Panc1 (cell line): ENCODE data around the gene CCDC70. TPM values are rescaled to one million over a fixed set of nuclear protein-coding genes. Genes with fewer than 3 reads are reported as not detected.

Source experiments
- ATAC-seq: fragments of 200-7000 bp; cut with Tn5 transposase; 2 replicates; pipeline ENCODE4 v1.9.1; 2020; ENCODE audit warnings: mild to moderate bottlenecking, moderate library complexity
- BruUV-seq: library from RNA; stranded (reverse); fragments of 400-500 nt; replicated peaks from 2 replicates; lab custom pipeline; 2021; lab: Mats Ljungman, UMichigan
- CTCF ChIA-PET: fragments of 300-600 bp; sonication (Branson Sonifier 250); formaldehyde crosslinking; loops from one replicate; lab custom pipeline; 2022; ENCODE audit warnings: antibody characterized with exemption; lab: Charles Lee
- POLR2A ChIA-PET: fragments of 300-600 bp; sonication (Branson Sonifier 250); formaldehyde crosslinking; loops from one replicate; lab custom pipeline; 2022; ENCODE audit warnings: antibody characterized with exemption; lab: Charles Lee
- DNase-seq: peaks from one replicate; pipeline ENCODE4 v3.0.0-alpha.2; 2010; ENCODE audit warnings: low read depth, low spot score
- H3K27ac ChIP-seq: 2 replicates; pipeline ENCODE4 v1.5.1; 2011; ENCODE audit warnings: mild to moderate bottlenecking, low read length, inconsistent platforms
- H3K27me3 ChIP-seq: fragments of 200-500 bp; sonication (Bioruptor generic); 2 replicates; pipeline ENCODE4 v1.6.0; 2014; ENCODE audit warnings: low read length, inconsistent platforms; ENCODE audit not compliant: control insufficient read depth, insufficient read depth
- H3K36me3 ChIP-seq: fragments of 200-500 bp; sonication (Bioruptor generic); 2 replicates; pipeline ENCODE4 v1.5.1; 2014; ENCODE audit warnings: inconsistent platforms, mild to moderate bottlenecking, low read length, moderate library complexity; ENCODE audit not compliant: control insufficient read depth, insufficient read depth
- H3K4me1 ChIP-seq: 2 replicates; pipeline ENCODE4 v1.5.1; 2011; ENCODE audit warnings: inconsistent platforms, mild to moderate bottlenecking, low read length, moderate library complexity; ENCODE audit not compliant: control insufficient read depth, insufficient read depth
- H3K4me3 ChIP-seq, 2 experiments: 2 replicates each; pipeline ENCODE4 v1.5.1; 2011 to 2012; ENCODE audit warnings: low read depth in 2 of 2, low read length in 2 of 2, mild to moderate bottlenecking in 2 of 2, inconsistent platforms in 1 of 2, moderate library complexity in 1 of 2
- H3K9me3 ChIP-seq: fragments of 200-500 bp; sonication (Bioruptor generic); 2 replicates; pipeline ENCODE4 v1.5.1; 2014; ENCODE audit warnings: low read depth, mild to moderate bottlenecking, inconsistent platforms, low read length, moderate library complexity; ENCODE audit not compliant: control insufficient read depth, insufficient read depth
- POLR2AphosphoS5 ChIP-seq: IDR thresholded peaks from 2 replicates; pipeline ENCODE4 v1.6.1; 2012; ENCODE audit warnings: mild to moderate bottlenecking, low read depth, low read length, moderate library complexity
- SIN3A ChIP-seq: IDR thresholded peaks from 2 replicates; pipeline ENCODE4 v1.6.1; 2012; ENCODE audit warnings: low read depth, mild to moderate bottlenecking, low read length, moderate library complexity, borderline replicate concordance; ENCODE audit not compliant: insufficient read depth
- TCF7L2 ChIP-seq: IDR thresholded peaks from 2 replicates; pipeline ENCODE4 v1.6.1; 2011; ENCODE audit warnings: mild to moderate bottlenecking, low read depth, low read length, inconsistent platforms
- in situ Hi-C: cut with HindIII; loops from 2 replicates; pipeline ENCODE4 v1.10.0; 2016; ENCODE audit warnings: low sequenced_read_pairs, low pct_unique_long_range_greater_than_20kb
- intact Hi-C: fragments of 100-400 bp; cut with micrococcal nuclease; formaldehyde crosslinking; loops from one replicate; pipeline ENCODE4 v1.10.0; 2022; ENCODE audit not compliant: unreplicated experiment
- total RNA-seq: library from RNA; stranded (reverse); gene quantifications from one replicate; pipeline ENCODE4 v1.2.1, GENCODE V29; 2021; ENCODE audit not compliant: unreplicated experiment
- TF ChIP-seq, protein P1 (sequence below): fragments of 450-650 bp; IDR thresholded peaks from 2 replicates; pipeline ENCODE4 v1.5.1; 2017; ENCODE audit warnings: mild to moderate bottlenecking
- TF ChIP-seq, protein P2 (sequence below), 2 experiments: IDR thresholded peaks; 2 replicates each; pipeline ENCODE4 v1.6.1; 2011 to 2012; ENCODE audit warnings: low read depth in 2 of 2, control low read depth in 1 of 2, low read length in 1 of 2, mild to moderate bottlenecking in 1 of 2, moderate library complexity in 1 of 2; ENCODE audit not compliant: insufficient read depth in 1 of 2

The CCDC70 gene
- total RNA-seq, 1 experiment from 2014 or later, result not detected

DNA sequence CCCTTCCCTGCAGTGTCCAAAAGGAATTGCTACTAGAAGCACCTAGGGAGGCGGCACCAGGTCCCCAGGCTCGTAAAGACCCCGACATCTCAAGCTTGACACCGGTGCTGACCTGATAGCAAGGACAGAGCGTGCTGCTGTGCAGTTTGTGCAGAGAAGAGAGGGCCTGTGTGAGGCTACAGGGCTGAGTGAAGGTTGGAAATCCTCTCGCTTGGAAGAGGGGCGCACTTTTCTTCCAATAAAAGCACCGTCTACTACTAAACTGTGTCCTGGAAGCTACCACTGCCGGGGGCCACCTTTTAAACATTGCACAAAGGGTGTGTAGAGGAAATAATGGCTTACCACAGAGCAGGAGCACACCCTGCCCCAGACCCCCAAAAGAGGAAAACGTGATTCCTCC lies 27.8 kb upstream of the CCDC70 start:
- no peak for DNase-seq
- TF ChIP-seq SIN3A (no peak), POLR2AphosphoS5 (no peak), TCF7L2 (no peak)
- TF ChIP-seq, protein P1, sequence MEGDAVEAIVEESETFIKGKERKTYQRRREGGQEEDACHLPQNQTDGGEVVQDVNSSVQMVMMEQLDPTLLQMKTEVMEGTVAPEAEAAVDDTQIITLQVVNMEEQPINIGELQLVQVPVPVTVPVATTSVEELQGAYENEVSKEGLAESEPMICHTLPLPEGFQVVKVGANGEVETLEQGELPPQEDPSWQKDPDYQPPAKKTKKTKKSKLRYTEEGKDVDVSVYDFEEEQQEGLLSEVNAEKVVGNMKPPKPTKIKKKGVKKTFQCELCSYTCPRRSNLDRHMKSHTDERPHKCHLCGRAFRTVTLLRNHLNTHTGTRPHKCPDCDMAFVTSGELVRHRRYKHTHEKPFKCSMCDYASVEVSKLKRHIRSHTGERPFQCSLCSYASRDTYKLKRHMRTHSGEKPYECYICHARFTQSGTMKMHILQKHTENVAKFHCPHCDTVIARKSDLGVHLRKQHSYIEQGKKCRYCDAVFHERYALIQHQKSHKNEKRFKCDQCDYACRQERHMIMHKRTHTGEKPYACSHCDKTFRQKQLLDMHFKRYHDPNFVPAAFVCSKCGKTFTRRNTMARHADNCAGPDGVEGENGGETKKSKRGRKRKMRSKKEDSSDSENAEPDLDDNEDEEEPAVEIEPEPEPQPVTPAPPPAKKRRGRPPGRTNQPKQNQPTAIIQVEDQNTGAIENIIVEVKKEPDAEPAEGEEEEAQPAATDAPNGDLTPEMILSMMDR, result no peak
- TF ChIP-seq, protein P2, sequence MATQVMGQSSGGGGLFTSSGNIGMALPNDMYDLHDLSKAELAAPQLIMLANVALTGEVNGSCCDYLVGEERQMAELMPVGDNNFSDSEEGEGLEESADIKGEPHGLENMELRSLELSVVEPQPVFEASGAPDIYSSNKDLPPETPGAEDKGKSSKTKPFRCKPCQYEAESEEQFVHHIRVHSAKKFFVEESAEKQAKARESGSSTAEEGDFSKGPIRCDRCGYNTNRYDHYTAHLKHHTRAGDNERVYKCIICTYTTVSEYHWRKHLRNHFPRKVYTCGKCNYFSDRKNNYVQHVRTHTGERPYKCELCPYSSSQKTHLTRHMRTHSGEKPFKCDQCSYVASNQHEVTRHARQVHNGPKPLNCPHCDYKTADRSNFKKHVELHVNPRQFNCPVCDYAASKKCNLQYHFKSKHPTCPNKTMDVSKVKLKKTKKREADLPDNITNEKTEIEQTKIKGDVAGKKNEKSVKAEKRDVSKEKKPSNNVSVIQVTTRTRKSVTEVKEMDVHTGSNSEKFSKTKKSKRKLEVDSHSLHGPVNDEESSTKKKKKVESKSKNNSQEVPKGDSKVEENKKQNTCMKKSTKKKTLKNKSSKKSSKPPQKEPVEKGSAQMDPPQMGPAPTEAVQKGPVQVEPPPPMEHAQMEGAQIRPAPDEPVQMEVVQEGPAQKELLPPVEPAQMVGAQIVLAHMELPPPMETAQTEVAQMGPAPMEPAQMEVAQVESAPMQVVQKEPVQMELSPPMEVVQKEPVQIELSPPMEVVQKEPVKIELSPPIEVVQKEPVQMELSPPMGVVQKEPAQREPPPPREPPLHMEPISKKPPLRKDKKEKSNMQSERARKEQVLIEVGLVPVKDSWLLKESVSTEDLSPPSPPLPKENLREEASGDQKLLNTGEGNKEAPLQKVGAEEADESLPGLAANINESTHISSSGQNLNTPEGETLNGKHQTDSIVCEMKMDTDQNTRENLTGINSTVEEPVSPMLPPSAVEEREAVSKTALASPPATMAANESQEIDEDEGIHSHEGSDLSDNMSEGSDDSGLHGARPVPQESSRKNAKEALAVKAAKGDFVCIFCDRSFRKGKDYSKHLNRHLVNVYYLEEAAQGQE (IDR thresholded peaks at IDR 0.05; ENCODE audit: insufficient read depth in 1 of 2, low read depth in 2 of 2, low read length in 1 of 2), result no peak
- no peaks in the 10 kb centered on the region for H3K36me3 ChIP-seq
- CTCF ChIA-PET, result interaction anchor here (1.3 kb wide), 1 partner anchor 19 kb away, joined by 5 read pairs; no protein-coding TSS in a partner anchor
- in situ Hi-C loops, result no loop called here
- BruUV-seq, result no TSS peak
- H3K4me3 ChIP-seq, result no peak overlapping the region
- no peak for ATAC-seq
- H3K9me3 ChIP-seq, result no peaks in the 10 kb centered on the region
- POLR2A ChIA-PET, result no interaction called here
- intact Hi-C loops, result no loop called here
- H3K27ac ChIP-seq, result no peak overlapping the region
- H3K27me3 ChIP-seq, result peaks cover 2% of the 10 kb centered on the region; the same call in 1 of the 2 replicates
- no peaks in the 10 kb centered on the region for H3K4me1 ChIP-seq

DNA sequence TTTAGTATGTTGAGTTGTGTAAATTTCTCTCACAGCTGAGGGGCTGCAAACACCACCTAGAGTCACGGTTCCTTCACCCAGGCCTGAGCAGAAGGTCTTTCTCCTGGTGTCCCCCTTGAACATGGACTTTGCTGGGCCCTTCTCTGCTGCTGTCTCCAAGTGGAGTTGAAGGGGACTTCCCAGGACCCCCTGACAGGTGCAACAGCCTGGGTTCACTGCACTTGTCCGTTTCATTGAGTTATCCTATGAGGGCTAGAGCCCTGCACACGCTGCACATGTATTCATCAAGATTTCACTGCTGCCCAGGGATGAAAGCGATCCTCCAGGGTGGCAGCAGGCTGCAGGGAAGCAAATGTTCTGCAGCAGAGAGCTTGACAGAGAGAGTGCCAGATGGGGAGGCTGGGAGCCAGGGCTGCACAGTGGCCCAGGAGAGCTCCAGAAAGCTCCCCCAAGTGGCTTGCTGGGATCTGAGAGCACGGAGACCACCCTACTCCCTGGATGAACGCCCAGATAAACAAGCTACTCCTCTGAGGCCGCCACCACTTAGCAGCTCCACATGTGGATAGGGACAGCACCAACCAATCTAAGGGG lies 27.1 kb upstream of the CCDC70 start:
- TF ChIP-seq TCF7L2 (no peak), POLR2AphosphoS5 (no peak), SIN3A (no peak)
- TF ChIP-seq, protein P1, result no peak
- TF ChIP-seq, protein P2 (IDR thresholded peaks at IDR 0.05; ENCODE audit: insufficient read depth in 1 of 2, low read depth in 2 of 2, low read length in 1 of 2), result no peak
- no peak for ATAC-seq
- in situ Hi-C loops, result no loop called here
- intact Hi-C loops, result no loop called here
- no peak for DNase-seq
- no peaks in the 10 kb centered on the region for H3K36me3 ChIP-seq
- POLR2A ChIA-PET, result no interaction called here
- BruUV-seq, result no TSS peak
- H3K27me3 ChIP-seq, result no peaks in the 10 kb centered on the region
- H3K27ac ChIP-seq, result no peak overlapping the region
- H3K4me1 ChIP-seq, result no peaks in the 10 kb centered on the region
- no peaks in the 10 kb centered on the region for H3K9me3 ChIP-seq
- H3K4me3 ChIP-seq, result no peak overlapping the region
- CTCF ChIA-PET, result interaction anchor here (1.3 kb wide), 1 partner anchor 20 kb away, joined by 5 read pairs; no protein-coding TSS in a partner anchor
